Measurements from ENCODE around the gene PCBP3. TPM values are rescaled to one million over a fixed set of nuclear protein-coding genes. Genes with fewer than 3 reads are reported as not detected.

The PCBP3 gene
- total and polyA plus RNA-seq, 4 donors: 0.36 to 1.6 (median 0.42) TPM

DNA sequence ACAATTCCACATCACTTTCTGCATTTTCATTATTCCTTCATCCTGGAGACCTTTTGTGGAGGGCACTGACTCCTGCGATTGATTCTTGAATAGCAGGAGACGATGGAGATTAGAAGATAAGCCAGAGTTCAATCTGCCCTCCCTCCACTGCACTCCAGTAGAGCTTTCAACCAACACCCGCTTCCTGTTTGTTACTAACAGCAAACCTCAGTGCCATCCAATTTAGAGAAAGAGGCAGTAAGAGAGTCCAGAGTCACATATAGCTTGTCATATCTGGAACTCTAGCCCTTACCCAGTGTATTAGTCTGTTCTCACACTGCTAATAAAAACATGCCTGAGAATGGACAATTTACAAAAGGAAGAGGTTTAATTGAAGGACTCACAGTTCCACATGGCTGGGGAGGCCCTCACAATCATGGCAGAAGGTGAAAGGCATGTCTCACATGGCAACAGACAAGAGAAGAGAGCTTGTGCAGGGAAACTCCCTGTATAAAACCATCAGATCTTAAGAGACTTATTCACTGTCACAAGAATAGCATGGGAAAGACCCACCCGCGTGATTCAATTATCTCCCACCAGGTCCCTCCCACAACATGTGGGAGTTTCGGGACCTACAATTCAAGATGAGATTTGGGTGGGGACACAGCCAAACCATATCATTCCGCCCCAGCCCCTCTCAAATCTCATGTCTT lies 55.9 kb downstream of the PCBP3 start:
- H3K9me3 ChIP-seq (ENCODE audit: control insufficient read depth in 4 of 4, low read length in 3 of 4): no peaks in the 10 kb centered on the region
- WGBS: 79% methylated on average over 7 of the region's 7 CpGs
- no peak overlapping the region for H3K9ac ChIP-seq (ENCODE audit: low read depth in 1 of 2, low read length in 2 of 2)
- H3K4me1 ChIP-seq (ENCODE audit: control insufficient read depth in 4 of 4, insufficient read depth in 4 of 4, low read length in 3 of 4): no peaks in the 10 kb centered on the region
- no peak for DNase-seq (ENCODE audit: low spot score)
- no peak overlapping the region for H3K4me3 ChIP-seq (ENCODE audit: low read depth in 1 of 3, low read length in 3 of 3)
- H3K27ac ChIP-seq (ENCODE audit: low read depth in 1 of 2, low read length in 2 of 2): no peak overlapping the region
- H3K27me3 ChIP-seq (ENCODE audit: control insufficient read depth in 4 of 4, insufficient read depth in 4 of 4, low read length in 3 of 4): no peaks in the 10 kb centered on the region
- TF ChIP-seq HNF4G (IDR thresholded peaks at IDR 0.05) (no peak), ATF3 (IDR thresholded peaks at IDR 0.05) (no peak), SP1 (IDR thresholded peaks at IDR 0.05) (no peak), GABPA (IDR thresholded peaks at IDR 0.05 in 1 of 2, conservative IDR thresholded peaks at IDR 0.05 in 1 of 2) (no peak), FOXA2 (IDR thresholded peaks at IDR 0.05) (no peak), HNF4A (conservative IDR thresholded peaks at IDR 0.05) (no peak)
- no peaks in the 10 kb centered on the region for H3K36me3 ChIP-seq (ENCODE audit: control insufficient read depth in 4 of 4, insufficient read depth in 3 of 4, low read depth in 1 of 4, low read length in 3 of 4)

DNA sequence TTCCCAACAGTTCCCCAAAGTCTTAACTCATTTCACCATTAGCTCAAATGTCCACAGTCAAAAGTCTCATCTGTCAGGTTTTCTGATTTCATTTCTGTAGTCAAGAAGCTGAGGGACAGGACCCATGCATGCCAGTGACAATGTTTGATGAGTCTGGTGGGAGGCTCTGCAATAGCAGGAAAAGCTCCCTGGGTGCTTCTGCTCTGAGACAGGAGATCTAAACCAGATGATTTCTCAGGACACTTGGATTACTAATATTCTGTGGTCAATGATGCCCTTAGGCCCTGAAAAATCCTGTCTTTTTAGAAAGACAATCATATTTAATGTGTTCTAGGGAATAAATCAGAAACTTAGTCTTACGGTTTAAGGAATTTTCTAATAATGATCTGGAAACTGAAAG lies 56.4 kb downstream of the PCBP3 start:
- H3K27ac ChIP-seq (ENCODE audit: low read depth in 1 of 2, low read length in 2 of 2): no peak overlapping the region
- H3K9me3 ChIP-seq (ENCODE audit: control insufficient read depth in 4 of 4, low read length in 3 of 4): no peaks in the 10 kb centered on the region
- no peaks in the 10 kb centered on the region for H3K27me3 ChIP-seq (ENCODE audit: control insufficient read depth in 4 of 4, insufficient read depth in 4 of 4, low read length in 3 of 4)
- TF ChIP-seq RAD21 (IDR thresholded peaks at IDR 0.05): no peak
- TF ChIP-seq GABPA (IDR thresholded peaks at IDR 0.05 in 1 of 2, conservative IDR thresholded peaks at IDR 0.05 in 1 of 2): no peak
- TF ChIP-seq FOXA1 (IDR thresholded peaks at IDR 0.05): no peak
- no peak for TF ChIP-seq RXRA (IDR thresholded peaks at IDR 0.05)
- TF ChIP-seq REST (IDR thresholded peaks at IDR 0.05): no peak
- TF ChIP-seq, protein P1, sequence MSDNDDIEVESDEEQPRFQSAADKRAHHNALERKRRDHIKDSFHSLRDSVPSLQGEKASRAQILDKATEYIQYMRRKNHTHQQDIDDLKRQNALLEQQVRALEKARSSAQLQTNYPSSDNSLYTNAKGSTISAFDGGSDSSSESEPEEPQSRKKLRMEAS (IDR thresholded peaks at IDR 0.05): no peak
- TF ChIP-seq YY1 (IDR thresholded peaks at IDR 0.05): no peak
- TF ChIP-seq, protein P2, sequence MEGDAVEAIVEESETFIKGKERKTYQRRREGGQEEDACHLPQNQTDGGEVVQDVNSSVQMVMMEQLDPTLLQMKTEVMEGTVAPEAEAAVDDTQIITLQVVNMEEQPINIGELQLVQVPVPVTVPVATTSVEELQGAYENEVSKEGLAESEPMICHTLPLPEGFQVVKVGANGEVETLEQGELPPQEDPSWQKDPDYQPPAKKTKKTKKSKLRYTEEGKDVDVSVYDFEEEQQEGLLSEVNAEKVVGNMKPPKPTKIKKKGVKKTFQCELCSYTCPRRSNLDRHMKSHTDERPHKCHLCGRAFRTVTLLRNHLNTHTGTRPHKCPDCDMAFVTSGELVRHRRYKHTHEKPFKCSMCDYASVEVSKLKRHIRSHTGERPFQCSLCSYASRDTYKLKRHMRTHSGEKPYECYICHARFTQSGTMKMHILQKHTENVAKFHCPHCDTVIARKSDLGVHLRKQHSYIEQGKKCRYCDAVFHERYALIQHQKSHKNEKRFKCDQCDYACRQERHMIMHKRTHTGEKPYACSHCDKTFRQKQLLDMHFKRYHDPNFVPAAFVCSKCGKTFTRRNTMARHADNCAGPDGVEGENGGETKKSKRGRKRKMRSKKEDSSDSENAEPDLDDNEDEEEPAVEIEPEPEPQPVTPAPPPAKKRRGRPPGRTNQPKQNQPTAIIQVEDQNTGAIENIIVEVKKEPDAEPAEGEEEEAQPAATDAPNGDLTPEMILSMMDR (IDR thresholded peaks at IDR 0.05; ENCODE audit: low read depth, low read length, missing input control): no peak
- no peak for TF ChIP-seq TAF1 (conservative IDR thresholded peaks at IDR 0.05)
- TF ChIP-seq HNF4A (conservative IDR thresholded peaks at IDR 0.05): no peak
- no peak for TF ChIP-seq EGR1 (IDR thresholded peaks at IDR 0.05; ENCODE audit: low read depth in 2 of 2)
- no peak for TF ChIP-seq FOXA2 (IDR thresholded peaks at IDR 0.05)
- no peak overlapping the region for H3K4me3 ChIP-seq (ENCODE audit: low read depth in 1 of 3, low read length in 3 of 3)
- 99% methylated on average over 1 of the region's 1 CpG for WGBS
- no peaks in the 10 kb centered on the region for H3K36me3 ChIP-seq (ENCODE audit: control insufficient read depth in 4 of 4, insufficient read depth in 3 of 4, low read depth in 1 of 4, low read length in 3 of 4)
- DNase-seq (ENCODE audit: low spot score): no peak
- H3K9ac ChIP-seq (ENCODE audit: low read depth in 1 of 2, low read length in 2 of 2): no peak overlapping the region
- no peaks in the 10 kb centered on the region for H3K4me1 ChIP-seq (ENCODE audit: control insufficient read depth in 4 of 4, insufficient read depth in 4 of 4, low read length in 3 of 4)
